ENCODE data around the gene NCL.

DNA sequence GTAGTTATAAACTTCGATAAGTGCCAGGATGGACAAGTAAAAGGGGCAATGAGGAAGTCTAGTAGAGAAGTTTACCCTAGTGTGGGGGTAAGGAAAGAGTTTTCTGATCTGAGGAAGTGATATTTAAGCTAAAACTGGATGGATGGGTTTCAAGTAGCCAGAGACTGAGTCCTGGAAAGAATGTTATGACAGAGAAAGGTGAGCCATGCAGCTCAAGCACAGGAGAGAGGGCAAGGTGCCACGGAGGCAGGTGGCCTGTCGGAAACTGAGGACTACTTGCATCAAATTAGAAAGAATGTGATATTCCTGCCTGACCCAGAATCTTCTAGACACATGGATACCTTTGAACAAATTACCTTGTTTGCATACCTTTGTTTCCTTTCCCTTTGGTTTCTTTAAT lies 39.5 kb upstream of the NCL start:
- TF ChIP-seq, protein P1, sequence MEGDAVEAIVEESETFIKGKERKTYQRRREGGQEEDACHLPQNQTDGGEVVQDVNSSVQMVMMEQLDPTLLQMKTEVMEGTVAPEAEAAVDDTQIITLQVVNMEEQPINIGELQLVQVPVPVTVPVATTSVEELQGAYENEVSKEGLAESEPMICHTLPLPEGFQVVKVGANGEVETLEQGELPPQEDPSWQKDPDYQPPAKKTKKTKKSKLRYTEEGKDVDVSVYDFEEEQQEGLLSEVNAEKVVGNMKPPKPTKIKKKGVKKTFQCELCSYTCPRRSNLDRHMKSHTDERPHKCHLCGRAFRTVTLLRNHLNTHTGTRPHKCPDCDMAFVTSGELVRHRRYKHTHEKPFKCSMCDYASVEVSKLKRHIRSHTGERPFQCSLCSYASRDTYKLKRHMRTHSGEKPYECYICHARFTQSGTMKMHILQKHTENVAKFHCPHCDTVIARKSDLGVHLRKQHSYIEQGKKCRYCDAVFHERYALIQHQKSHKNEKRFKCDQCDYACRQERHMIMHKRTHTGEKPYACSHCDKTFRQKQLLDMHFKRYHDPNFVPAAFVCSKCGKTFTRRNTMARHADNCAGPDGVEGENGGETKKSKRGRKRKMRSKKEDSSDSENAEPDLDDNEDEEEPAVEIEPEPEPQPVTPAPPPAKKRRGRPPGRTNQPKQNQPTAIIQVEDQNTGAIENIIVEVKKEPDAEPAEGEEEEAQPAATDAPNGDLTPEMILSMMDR (conservative IDR thresholded peaks at IDR 0.05), result no peak
- TF ChIP-seq EZH2 (IDR thresholded peaks at IDR 0.05; ENCODE audit: low read depth), result no peak

Measured in PC-9 (cell line).